Measurements from ENCODE around the gene C22orf15.
"Not testable (repeated sequence)": the region's sequence is repeated elsewhere in the genome, so short reads cannot be mapped to it uniquely, and the experiment has no call there.

Gene C22orf15, protein sequence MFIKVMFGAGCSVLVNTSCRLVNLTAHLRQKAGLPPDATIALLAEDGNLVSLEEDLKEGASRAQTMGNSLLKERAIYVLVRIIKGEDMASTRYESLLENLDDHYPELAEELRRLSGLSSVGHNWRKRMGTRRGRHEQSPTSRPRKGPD

DNA sequence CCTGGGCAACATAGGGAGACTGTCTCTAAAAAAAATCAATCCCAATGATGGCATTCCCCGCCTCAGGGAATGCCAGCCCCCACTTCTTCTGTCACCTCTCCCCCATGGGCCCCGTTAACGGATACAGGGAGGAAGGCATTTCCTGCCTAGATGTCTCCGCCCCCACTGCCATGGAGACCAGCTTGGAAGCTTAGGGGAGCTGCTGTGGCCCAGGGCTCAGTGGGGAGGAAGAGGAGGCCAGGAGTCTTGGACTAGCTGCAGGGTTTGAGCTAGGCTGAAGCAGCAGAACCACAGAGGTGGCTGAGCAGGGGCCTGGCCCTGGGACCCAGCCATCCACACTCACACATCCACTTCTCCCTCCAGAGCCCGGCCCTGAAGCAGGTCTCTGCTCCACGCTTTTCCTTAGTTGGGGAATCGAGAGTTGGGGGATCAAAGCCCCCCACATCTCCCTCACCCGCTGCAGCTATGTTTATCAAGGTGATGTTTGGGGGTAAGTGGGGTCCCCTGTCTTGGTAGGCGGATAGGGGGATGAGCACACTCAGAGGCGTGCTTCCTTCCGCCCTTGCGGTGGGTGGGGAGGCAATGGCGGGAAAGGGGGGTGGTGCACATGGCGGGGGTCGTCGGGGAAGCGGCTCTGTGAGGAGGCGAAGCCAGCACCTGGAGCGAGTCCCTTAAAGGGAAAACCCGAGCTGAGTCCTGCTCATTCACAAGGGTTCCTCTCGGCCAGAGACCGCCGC lies at the start of gene C22orf15:
TSS of gene C22orf15 (plus strand) at position 149 of the 737 bp plus-strand sequence. CDS start at position 466, 317 bp downstream.
- DNase-seq = no peak

GRCh38 chr22:23713696-23714595 lies 48.8 kb upstream of the C22orf15 start:
- no peak for DNase-seq

DNA sequence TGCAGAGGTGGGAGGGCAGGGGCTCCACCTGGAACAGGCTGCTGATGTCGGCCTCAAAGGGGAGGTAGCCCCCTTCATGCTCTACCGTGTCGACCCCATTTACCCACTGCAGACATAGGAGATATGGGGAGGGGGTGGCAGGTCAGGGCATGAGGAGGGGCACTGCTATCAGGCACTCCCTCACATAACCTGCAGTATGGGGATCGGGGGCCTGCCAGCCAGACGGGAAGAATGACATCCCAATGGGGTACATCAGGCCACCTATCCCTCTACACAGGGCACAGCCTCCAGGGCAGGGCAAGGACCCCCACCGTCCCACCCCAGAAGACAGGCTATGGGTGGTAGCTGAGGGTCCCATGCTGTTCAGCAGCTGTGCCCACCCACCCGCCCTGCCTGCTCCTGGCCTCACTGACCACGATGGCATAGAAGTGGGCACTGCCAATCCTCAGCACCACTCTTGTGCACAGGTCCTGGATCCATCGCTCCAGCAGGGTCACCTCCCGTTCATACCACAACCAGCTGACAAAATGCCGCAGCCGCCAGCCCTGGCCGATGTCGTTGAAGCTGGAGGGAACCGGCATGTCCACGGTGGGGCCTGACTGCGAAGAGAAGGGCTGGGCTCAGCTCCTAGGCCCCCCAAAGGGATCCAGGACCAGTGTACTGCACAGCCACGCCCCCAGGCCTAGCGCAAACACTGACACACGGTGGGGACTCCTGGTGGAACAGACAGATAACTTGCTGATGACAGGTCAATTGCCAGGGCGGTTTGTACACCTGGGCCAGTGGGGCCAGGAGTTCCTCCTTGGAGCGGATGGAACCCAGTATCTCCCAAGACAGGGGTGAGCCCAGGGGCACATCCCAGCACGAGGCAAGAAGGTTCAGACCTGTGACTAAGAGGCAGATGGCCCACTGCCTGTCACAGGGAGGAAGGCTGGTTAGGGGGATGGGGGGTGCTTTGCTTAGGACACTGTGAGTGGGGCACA lies 47.9 kb upstream of the C22orf15 start:
- no peak for DNase-seq

DNA sequence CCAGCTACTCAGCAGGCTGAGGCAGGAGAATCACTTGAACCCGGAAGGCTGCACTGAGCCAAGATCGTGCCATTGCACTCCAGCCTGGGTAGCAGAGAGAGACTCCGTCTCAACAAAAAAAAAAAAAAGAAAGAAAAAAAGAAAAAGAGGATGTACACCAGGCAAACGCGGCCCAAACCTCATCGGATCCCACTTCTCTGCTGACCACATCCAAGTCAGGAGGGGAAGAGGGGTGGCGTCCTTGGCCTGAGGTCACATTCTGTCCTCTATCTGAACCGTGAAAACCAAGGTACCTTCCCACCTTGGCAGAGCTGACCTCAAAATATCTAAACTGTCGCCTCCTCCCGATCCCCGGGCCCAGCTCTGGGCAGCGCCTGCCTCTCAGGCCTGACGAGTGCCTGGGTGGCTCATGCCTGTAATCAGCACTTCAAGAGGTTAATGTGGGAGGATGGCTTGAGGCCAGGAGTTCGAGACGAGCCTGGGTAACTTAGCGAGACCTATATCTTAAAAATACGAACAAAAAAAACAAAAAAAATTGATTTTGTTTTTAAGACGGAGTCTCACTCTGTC lies 46.9 kb upstream of the C22orf15 start:
- no peak for DNase-seq

DNA sequence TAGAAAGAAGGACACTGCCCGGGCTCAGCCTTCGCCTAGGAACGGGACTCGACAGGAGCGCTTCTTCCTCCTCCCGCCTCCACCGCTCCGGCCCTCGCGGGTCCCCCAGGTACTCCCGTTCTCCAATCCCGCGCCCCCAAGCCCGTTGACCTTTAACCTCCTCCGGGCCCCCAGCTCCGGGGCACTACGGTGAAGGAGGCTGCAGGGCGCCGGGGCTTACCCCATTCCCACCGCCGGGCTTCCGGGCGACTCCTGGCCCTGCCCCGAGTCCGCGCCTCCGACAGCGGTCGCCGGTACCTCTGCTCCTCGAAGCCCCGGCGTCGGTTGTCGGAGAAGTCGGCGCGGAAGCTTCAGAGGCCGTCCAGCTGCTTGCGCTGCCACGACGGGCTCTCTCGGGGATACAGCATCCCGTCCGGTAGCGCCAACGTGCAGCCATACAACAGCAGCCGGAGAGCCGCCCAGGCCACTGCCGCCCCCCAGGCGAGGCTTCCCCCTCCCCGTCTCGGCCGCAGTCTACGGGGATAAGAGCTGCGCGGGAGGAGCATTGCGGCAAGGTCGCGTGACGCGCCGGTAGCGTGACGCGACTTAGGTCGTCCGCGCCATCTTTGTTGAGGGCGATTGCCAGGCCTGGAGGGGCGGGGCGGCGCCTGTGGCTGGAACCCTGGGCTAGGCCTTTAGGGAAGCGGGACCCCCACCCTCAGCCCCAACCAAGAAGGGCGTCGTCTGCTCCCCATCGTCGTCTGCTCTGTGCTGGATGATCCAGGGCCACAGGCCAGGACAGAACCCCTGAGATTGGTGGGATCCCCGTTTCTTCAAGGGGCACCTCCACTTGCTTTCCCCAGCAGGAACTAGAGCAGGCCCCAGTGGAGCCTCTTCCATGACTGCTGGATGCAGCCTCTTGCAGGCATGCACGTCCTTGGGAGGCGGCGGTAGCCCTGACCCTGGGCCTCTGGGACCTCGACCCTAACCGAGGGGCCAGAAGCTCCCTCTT lies 45.7 kb upstream of the C22orf15 start:
- peak; percentile 66 to 94 for DNase-seq

DNA sequence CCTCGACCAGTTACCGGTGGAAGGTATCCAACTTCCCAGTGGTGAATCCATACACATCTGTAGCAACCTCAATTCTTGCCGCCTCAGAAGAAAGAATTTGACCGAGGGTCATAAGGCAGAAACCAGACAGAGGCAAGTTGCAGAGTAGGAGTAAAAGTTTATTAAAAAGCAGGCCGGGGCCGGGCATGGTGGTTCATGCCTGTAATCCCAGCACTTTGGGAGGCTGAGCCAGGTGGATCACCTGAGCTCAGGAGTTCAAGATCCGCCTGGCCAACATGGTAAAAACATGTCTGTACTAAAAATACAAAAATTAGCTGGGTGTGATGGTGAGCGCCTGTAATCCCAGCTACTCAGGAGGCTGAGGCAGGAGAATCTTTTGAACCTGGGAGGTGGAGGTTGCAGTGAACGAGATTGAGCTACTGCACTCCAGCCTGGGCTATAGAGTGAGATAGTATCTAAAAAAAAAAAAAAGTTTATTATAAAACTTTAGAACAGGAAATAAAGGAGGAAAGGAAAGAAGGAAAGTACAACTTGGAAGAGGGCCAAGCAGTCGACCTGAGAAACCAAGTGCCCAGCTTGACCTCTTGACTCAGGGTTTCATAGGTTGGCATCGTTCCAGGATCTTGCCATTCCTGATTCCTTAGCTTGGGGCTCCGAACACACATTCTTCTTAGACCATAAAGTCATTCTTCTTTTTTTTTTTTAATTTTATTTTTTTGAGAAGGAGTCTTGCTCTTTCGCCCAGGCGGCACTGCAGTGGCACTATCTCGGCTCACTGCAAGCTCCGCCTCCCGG lies 44.2 kb upstream of the C22orf15 start:
- no peak for DNase-seq

GRCh38 chr22:23720855-23721254 lies 41.9 kb upstream of the C22orf15 start:
- DNase-seq = no peak

DNA sequence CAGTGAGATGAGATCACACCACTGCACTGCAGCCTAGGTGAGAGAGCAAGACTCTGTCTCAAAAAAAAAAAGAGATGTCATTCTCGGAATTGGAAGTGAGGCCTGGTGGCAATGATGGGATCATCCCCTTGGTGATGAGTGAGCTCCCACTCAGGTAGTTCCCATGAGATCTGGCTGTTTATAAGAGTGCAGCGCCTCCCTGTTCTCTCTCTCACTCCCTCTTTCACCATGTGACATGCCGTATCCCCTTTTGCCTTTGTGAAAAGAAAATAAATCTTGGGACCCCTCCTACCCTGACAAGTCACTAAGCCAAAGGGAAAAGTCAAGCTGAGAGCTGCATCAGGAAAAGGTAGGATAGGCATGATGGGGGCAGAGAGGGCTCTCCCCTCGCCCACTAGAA lies 40.6 kb upstream of the C22orf15 start:
- no peak for DNase-seq

DNA sequence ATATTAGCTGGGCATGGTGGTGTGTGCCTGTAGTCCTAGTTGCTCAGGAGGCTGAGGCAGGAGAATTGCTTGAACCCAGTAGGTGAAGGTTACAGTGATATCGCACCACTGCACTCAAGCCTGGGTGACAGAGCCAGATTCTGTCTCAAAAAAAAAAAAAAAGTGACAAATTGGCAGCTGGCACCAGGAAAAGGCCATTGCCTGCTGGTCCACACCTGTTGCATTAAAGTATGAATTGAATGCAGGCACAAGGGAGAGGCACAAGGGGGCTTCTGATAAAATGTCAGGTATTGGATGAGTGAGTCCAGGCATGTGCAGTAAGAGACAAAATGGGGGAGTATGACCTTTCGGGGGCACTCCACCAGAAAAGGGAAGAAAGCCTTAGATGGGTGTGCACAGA lies 40.1 kb upstream of the C22orf15 start:
- no peak for DNase-seq

DNA sequence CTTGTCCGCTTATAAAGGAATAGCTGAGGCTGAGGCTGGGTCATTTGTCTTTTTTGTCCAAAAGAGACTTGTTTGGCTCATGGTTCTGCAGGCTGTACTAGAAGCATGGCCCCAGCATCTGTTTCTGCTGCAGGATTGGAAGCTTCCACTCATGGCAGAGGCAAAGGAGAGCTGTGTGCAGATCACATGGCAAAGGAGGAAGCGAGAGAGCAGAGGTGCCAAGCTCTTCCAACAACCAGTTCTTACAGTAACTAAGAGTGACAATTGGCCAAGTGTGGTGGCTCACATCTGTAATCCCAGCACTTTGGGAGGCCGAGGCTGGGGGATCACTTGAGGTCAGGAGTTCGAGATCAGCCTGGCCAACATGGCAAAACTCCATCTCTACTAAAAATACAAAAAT lies 34.7 kb upstream of the C22orf15 start:
- DNase-seq = not testable (repeated sequence)

DNA sequence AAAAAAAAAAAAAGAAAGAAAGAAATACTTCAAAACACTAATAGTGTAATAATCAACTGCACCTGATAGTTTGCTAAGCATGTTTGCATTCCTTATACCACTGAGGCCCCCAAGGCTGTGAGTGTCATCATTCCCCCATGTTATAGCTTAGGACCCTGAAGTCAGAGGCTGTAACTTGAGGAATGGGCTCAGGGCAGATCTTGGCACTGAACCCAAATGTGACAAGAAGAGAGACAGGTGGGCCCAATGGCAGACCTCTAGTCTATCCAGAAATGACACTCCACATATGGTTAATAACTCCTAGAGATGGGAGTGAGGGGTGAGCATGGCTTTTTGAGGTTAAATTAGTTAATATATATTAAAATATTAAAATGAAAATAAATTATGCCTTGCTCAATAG lies 25.1 kb upstream of the C22orf15 start:
- no peak for DNase-seq

DNA sequence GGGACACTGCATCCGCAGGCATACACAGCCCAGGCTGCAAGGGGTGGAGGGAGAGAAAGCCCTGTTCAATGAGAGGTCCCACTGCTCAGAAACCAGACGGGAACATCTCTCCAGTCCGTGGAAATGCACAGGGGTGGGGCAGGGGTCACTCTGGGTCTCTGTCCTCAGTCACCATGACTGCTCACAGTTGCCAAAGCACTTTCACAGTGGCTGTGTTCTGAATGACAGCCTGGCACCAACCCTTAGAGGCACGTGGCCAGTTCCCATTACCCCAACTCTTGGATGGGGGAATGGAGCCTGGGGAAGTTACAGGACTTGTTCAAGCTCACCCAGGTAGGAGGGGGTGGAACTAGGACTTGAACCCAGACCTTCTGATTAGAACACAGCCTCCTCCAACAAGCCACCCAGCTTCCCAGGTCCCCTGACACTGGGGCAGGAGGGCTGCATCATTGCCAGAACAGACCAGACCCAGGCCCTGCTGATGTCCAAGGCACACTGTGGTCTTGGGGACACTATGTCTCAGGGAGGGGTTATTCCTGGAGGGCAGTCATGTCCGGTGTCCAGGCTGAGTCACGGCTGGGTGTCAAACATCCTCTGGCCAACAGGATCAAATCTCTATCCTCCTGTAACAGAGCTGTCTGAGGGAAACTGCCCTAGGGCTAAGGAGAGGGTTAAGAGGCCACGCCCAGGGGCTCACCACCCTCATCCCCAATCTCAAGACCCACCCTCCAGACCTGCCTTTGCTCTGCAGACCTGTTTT lies 20.1 kb upstream of the C22orf15 start:
- no peak for DNase-seq

GRCh38 chr22:23743303-23743705 lies 19.5 kb upstream of the C22orf15 start:
- peak in 1 of 2 experiments; percentile 41 for DNase-seq

DNA sequence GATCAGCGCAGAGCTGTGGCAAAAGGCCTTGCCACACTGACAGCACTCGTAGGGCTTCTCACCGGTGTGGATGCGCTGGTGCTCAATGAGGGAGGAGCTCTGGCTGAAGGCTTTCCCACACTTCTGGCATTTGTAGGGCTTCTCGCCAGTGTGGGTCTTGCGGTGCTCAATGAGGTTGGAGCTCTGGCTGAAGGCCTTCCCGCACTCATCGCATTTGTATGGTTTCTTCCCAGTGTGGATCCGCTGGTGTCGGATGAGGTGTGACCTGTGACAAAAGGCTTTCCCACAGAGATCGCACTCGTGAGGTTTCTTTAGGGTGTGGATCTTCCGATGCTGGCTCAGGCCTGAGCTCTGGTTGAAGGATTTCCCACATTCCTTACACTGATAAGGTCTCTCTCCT lies 18.8 kb upstream of the C22orf15 start:
- no peak for DNase-seq

- DNase-seq = no peak
These were observed 18.3 kb upstream of the C22orf15 start for GRCh38 chr22:23744485-23744884.

GRCh38 chr22:23745791-23746190 lies 17.0 kb upstream of the C22orf15 start:
- DNase-seq = no peak

GRCh38 chr22:23749841-23750301 lies 12.9 kb upstream of the C22orf15 start:
- DNase-seq = peak; percentile 12 to 42

DNA sequence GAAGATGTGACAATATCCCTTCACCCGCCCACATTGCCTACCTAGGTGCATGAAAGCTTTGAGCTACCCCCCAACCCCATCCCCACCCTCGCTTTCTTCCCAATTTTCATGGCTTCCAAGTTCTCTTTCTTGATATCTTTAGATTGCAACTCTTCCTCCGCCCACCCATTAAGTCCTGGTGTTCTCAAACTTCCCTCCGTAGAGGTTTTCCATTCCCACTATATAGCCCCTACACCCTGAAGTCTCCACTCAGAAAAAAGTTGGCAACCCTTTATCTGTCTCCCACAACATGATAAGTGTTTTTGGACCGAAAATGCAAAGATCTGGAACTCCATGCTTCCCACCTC lies 12.4 kb upstream of the C22orf15 start:
- DNase-seq = no peak

All from NCI-H446 (cell line).